Stimulated activated CD4-positive, alpha-beta T cell treated with anti-CD3 and anti-CD28 coated beads, Interleukin-2, amount 100 ng/mL, for 48 hours (primary cell): ENCODE data around the gene EID1.

ENCODE experiments used
- DNase-seq, 2 donors: peaks; one replicate each; pipeline ENCODE4 v3.0.0-alpha.2; 2020

The EID1 gene

DNA sequence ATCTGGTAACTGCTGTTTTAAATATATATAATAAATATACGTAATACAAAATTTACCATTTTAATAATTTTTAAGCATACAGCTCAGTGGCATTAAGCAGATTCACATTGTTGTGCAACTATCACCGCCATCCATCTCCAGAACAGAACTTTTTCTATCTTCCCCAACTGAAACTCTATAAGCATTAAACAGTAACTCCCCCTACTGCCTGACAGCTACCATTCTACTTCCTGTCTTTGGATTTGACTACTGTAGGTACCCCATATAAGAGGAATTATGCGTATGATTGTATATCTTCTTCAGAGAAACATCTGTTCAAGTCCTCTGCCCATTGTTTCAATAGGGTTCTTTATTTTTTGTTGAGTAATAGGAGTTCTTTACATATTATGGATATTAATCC, 36.8 kb downstream of the EID1 start:
- no peak for DNase-seq

DNA sequence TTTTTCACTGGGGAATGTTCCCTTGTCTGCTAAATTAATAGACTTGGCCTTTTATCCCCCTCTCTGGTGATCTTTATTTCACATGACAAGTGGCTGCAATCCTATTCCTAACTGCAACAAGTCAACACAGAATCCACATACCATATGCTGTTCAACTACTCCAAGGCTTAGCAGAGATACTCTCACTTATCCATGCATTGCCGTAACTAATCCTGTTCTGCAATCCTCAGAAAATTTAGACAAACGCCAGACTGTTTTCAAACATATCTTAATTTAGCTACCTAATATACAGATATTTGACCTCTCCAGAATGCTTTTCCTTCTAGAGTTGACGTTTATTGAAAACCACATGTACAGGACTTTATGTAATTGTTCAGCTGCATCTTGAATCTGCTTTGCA, 37.9 kb downstream of the EID1 start:
- no peak for DNase-seq

DNA sequence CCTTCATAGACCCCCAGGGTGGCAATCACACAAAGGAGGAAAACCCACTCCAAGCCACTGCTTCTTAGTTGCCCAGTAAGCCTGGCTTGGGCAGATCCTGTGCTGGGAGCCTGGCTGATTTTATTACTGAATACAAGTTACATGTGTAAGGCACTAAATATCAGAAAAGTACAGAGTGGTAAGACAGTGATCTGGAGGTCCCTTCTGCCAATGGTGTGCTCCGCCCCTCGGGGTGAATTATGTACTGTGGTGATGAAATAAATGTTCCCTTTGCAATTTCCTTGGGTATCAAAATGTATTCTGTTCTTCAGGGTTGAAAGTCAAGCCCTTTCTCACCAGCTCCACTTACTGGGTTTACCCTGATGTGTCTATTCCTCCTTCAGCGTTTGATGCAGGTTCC, 38.8 kb downstream of the EID1 start:
- DNase-seq: no peak

DNA sequence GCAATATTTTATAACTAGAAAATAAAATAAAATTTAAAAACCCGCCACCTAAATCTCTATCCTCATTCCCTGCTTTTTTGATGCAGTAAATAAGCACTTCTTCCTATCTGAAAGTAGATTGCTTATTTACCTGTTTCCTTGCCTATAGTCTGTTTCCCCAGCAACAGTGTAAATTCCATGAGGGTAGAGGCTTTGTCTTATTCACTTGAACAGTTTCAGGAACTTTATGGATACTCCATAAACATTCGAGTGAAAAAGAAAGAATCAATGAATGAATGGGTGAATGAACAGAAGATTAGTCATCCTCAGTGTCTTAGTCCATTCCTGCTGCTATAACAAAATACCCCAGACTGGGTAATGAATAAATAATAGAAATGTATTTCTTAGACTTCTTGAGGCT, 44.1 kb downstream of the EID1 start:
- no peak for DNase-seq

DNA sequence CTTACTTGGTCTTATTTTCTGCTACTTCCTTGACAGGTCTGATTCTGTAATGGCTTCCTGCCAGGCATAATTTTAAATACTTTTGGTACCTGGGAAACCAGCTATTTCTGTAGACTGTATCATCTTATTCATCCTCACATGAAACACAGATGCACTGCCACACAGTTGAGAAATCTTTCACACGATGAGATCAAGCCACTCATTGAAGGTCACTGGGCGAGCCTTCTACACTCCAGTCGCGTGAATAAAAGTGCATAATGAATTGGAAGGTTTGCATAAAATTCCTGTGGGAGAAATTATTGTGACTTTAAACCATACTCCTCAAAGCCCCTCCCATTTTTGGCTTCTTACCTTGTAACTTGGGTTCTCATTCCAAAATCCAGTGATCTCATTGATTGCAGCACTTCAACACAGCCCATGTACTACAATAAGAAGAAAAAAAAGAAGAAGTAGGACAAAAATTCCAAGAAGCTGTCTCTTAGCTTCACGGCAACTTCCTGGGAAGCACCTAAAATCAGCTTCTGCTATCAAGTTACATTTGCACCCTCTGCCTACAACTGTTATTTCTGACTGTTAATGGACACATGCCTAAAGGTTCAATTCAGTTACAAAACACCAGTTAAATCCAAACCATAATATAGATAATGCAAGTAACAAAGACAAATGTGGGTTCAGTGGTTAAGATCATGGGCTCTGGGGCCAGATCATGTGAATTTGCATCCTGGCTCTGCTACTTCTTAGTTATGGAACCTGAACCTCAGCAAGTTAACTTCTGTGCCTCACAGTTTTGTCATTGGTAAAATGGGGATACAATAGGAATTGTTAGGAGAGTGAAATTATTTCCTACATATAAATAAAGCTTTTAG, 46.8 kb downstream of the EID1 start:
- DNase-seq: no peak

DNA sequence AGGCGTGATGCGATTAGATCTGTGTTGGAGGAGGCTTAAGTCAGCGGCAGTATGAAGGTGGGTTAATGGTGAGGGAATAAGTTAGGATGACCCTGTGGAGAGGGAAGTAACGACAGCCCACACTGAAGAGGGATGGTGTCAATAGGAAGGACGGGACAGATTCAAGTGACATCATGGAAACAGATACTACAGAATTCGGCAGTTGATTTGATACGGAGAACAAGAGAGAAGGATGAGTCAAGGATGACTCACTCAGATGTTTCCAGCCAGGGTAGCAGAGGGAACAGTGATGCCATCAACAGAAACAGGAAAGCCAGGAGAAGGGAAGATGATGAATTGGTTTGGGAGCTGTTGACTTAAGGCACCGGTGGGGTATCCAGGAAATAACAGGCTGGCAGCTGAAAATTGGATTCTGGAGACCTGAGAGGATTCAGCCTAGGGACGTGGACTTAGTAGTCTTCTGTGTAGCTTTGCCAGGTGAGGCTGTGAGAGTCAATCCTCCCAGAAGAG, 47.8 kb downstream of the EID1 start:
- no peak for DNase-seq

DNA sequence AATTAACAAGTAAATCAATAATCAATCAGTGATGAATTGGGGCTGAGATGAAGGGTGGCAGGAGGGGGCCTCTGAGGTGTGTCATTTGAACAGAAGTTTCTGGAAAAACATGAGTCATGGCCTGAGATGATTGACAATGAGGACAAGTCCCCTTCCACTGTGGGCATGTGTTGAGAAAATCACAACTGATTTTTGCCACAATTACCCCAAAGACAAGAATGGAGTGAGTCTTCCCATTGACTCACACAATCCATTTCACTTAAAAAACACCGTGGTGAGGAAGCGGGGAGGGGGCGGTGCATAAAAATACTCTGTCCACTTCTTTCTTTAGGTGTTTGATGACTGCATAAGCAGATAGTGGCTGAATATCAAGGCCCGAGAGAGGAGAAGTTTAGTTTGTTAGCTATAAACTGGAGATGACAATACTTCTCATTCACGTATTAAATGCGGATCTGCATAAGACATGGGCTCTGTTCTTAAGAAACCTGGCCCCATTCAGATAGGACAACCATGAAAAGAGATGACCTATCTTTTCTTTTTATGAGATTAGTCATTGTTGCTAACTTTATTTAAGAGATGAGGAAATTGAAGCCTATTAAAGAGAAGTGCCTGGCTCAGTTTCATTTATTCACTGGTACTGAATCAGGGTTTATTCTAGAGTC, 51.1 kb downstream of the EID1 start:
- DNase-seq: peak; percentile 27 to 32

DNA sequence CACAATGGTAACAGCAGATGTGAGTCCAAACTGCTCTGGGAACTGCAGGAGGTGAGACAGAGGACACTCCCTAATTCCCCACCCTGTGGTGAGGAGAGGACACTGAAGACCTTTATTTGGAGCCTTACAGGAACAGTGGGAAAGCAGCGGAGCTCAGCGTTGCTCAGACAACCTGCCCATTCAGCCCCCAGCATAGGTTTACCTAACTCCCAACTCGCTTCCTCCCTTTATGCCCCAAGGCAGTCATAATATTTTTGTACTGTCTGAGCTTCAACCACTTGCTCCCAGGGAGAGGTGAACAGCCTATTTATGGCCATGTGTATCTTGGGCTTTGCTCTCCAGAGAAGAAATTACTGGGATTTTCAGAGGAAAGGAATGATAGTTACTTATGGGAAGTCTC, 51.7 kb downstream of the EID1 start:
- DNase-seq: no peak
